SU-DHL-6 (cell line): Measurements from ENCODE around the gene SARDH.

Experiments used
- CTCF ChIP-seq: fragments of 200-600 bp; sonication (generic); IDR thresholded peaks from one replicate; pipeline ENCODE4 v1.5.1; 2017; ENCODE audit warnings: antibody characterized with exemption, mild to moderate bottlenecking, low read length, moderate library complexity; ENCODE audit not compliant: insufficient read depth, poor library complexity, severe bottlenecking
- EZH2phosphoT487 ChIP-seq: fragments of 200-600 bp; sonication (generic), shearing (Covaris generic); conservative IDR thresholded peaks from 2 replicates; pipeline ENCODE4 v1.6.1; 2018; ENCODE audit warnings: mild to moderate bottlenecking, antibody characterized with exemption, low read length, moderate library complexity, mixed read lengths

GRCh38 chr9:133762488-133763271, 24.5 kb upstream of the SARDH start:
- no peak for TF ChIP-seq CTCF
- TF ChIP-seq EZH2phosphoT487, result no peak
